PFSK-1 (cell line): Measurements from ENCODE around the gene SPINT2.

ENCODE experiments used
- POLR2AphosphoS5 ChIP-seq: IDR thresholded peaks from 2 replicates; pipeline ENCODE4 v1.6.1; 2012; ENCODE audit warnings: low read depth, mild to moderate bottlenecking, control low read depth, low read length, moderate library complexity
- REST ChIP-seq, 2 experiments: IDR thresholded peaks; 2 replicates each; pipeline versions ENCODE4 v1.6.1 to v1.8.0; 2011 to 2012; ENCODE audit warnings: low read depth in 2 of 2, low read length in 2 of 2, control low read depth in 1 of 2, inconsistent platforms in 1 of 2, mild to moderate bottlenecking in 1 of 2, moderate library complexity in 1 of 2; ENCODE audit not compliant: insufficient read depth in 1 of 2
- SIN3A ChIP-seq: IDR thresholded peaks from 2 replicates; pipeline ENCODE4 v1.6.1; 2012; ENCODE audit warnings: mild to moderate bottlenecking, low read length, moderate library complexity, borderline replicate concordance; ENCODE audit not compliant: insufficient read depth
- TAF1 ChIP-seq: IDR thresholded peaks from 2 replicates; pipeline ENCODE4 v1.6.1; 2012; ENCODE audit warnings: low read length, control low read depth, borderline replicate concordance; ENCODE audit not compliant: insufficient read depth

GRCh38 chr19:38310986-38311385 is 46.6 kb downstream of the SPINT2 start:
- no peak for TF ChIP-seq POLR2AphosphoS5
- TF ChIP-seq TAF1 = no peak
- TF ChIP-seq SIN3A = no peak
- TF ChIP-seq REST (IDR thresholded peaks at IDR 0.05; ENCODE audit: insufficient read depth in 1 of 2, low read depth in 2 of 2, low read length in 2 of 2) = no peak
